Activated CD4-positive, alpha-beta T cell treated with anti-CD3 and anti-CD28 coated beads for 1 hour (primary cell): ENCODE results near the gene CD300H.
"Not testable (repeated sequence)": the region's sequence is repeated elsewhere in the genome, so short reads cannot be mapped to it uniquely, and the experiment has no call there.

Experiments used
- DNase-seq: peaks from one replicate; pipeline ENCODE4 v3.0.0-alpha.2; 2020

The CD300H gene

DNA sequence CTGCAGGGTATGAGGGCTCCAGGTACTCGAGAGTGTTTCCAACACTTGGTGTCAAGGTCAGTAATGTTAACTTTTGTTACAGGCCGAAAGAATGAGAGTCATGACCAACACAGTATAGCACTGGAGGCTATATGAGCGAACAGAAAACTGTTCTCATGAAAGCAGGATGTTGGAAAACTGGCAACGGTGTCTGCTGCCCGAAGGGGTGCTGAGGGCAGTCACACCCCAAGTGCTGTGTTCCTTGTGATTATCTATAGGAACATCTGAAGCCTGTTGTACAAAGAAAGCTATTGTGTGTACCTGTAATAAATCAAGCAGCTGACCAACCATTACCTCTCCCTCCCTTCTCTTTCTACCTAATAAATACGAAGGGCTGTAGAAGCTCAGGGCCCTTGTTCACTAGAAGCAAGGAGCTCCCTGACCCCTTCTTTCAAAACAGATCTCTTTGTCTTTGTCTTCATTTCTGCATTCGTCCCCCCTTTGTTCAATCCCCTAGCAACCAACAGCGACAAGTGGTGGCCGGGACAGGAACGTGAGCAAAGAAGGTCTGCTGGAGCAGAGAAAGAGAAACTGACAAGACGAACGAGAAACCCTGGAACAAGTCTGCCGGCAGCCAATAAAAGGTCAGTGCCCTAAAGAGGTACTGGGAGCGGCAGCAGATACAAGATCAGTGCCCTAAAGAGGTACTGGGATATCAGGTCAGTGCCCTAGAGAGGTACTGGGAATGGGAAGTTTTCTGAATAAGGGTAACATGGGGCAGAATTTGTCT lies 17.2 kb upstream of the CD300H start:
- no peak for DNase-seq

DNA sequence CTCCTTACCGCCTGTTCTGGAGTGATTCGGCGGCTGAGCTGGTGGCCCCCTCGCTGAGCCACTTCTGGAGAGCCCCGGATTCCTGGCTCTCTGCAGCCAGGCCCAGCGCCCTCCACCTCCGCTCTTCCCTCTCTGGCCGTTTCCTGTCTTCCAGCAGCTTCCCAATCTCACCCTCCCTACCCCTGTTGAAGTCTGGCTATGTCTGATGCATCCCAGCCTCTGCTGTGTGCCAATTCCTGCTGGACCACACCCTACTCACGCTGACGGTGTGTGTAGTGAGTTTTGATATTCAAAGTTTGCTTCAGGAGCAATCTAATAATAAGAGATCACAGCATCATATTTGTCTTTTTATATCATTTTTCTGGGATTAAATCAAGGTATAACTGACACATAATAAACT lies 15.3 kb upstream of the CD300H start:
- DNase-seq = no peak

DNA sequence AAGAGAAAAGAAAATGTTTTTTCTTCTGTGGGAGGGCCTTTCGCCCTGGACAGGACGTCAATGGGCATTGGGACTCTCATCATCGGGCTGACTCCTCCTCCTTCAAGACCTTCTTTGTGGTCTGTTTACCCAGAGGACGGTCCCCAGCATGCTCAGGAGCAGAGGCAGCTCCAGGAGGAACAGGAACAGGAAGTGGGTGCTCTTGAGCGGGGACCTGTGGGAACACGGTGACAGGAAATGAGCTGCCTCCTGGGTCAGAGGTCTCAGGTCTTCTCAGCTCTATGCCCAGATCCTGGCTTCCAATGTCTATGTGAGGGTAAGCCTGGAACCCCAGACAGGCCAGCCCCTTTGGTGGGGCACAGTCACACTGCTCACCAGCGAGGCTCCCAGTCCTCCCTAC lies 12.6 kb upstream of the CD300H start:
- no peak for DNase-seq

DNA sequence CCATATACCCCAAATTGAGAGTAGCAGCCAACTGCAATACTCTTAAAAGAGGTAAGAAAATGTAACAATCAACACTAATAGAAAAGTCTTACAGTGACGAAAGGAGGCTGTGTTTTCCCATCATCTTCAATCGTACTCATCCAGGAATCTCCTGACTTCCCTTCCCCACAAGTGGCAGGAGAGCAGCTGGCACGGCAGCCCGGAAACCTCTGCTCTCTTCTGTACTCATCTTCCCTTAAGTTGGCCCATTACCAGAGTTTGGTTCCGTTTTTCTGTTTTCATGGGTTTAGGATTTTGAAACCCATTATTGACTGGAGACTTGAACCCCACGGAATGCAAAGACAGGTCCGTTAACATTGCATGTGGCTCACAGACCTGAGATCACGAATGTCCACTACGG lies 11.7 kb upstream of the CD300H start:
- DNase-seq = no peak

DNA sequence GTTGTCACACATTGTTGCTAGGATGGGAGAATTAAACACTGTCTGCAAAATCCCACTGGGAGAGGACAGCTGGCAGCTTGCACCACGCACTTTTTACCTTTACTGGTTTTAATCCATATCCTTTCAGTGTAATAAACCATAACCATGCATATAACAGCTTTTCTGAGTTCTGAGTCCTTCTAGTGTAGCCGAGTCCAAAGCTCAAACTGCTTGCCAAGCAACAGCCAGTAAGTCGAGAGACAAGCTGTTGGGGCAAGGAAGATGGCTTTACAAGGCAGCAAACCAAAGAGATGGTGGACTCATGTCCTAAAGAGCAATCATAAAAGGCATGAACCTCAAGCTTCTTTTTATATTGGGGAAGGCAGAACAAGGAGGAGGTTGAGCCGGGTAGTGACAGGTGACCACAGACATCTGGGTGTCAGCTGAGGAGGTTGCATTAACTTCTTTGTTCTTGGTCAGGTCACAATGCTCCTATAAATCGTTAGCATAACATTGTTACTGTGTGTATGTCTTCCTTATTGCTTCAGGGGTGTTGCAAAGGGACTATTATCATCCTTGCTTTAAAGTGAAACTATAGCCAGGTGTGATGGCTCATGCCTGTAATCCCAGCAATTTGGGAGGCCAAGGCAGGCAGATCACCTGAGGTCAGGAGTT lies 7.3 kb upstream of the CD300H start:
- no peak for DNase-seq

DNA sequence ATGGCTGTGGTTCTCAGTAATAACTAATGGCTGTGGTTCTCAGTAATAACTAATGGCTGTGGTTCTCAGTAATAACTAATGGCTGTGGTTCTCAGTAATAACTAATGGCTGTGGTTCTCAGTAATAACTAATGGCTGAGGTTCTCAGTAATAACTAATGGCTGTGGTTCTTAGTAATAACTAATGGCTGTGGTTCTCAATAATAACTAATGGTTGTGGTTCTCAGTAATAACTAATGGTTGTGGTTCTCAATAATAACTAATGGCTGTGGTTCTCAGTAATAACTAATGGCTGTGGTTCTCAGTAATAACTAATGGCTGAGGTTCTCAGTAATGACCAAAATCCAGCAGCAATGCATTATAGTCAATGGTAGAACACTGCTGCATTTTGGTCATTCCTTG lies 6.3 kb upstream of the CD300H start:
- not testable (repeated sequence) for DNase-seq

DNA sequence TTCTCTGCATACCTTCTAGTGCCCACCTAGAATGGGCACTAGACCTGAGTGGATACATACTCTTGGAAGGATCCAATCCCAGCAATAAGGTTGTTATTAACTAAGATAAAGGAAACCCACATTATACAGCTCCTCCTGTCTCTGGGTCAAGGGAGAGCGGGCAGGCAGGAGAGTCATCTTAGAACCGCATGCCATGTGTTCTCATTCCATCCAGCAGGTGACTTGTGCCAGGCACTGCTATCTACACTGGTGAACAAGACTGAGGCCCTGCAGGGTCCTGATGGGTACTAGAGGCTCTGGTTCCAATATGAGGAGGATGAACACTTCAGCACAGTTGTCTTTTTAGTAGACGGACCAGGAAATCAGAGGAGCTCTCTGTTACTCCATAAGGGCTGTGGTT lies 5.9 kb upstream of the CD300H start:
- no peak for DNase-seq

DNA sequence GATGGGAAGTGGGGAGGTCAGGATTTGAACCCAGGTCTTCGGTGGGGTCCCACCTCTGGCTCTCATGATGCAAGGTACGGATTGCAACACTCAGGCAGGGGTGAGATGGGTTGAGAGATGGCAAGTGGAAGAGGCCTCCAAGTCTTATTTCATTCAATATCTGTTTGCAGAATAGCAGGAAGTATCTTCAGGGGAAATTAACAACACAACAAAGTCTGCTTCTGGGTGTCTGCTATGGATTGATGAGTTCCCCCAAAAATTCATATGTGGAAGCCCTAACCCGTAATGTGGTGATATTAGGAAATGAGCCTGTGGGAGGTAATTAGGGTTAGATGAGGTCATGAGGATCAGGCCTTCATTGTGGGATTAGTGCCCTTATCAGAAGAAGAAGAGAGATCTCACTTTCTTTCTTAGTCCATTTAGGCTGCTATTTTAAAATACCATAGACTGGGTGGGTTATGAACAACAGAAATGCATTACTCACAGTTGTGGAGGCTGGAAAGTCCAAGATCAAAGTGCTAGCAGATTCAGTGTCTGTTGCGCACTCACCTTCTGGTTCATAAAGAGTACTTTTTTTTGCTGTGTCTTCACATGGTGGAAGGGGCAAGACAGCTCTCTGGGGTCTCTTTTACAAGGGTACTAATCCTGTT lies 4.4 kb upstream of the CD300H start:
- DNase-seq = no peak

DNA sequence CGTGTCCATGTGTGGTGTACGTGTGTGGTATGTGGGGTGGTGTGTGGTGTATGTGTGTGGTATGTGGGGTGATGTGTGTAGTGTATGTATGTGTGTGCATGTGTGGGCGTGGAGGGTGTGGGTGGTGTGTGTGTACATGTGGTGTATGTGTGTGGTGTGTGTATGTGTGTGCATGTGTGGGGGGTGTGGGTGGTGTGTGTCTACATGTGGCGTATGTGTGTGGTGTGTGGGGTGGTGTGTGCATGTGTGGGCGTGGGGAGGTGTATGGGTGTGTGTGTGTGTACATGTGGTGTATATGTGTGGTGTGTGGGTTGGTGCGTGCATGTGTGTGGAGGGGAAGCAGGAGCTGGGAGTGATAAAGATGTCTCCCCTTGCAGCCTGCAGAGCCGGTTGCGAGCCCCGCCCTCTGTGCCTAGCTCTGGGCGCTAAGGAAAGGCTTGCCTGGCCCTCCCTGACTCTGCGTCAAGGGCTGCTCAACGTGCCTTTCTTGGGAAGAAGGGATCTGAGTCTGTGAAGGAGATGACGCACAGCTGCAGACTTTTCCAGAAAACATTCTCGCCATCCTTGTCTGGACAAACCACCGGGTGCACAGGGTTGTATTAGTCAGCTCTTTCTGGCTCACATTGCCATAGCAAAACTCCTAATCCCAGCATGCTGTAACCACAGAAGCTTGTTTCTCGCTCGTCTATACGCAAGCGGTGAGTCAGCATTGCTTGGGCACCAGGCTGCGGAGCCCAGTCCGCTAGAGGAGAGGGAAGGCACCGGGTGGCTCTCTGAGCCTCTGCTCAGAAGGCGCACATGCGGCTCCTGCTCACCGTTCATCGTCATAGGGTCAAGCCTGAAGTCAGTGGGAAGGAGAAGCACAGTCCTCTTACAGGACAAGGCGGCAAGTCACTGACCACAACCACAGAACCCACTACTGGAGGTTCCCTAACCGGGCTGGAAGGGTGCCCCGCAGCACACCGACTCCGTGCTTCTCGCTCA lies 2.0 kb upstream of the CD300H start:
- no peak for DNase-seq

DNA sequence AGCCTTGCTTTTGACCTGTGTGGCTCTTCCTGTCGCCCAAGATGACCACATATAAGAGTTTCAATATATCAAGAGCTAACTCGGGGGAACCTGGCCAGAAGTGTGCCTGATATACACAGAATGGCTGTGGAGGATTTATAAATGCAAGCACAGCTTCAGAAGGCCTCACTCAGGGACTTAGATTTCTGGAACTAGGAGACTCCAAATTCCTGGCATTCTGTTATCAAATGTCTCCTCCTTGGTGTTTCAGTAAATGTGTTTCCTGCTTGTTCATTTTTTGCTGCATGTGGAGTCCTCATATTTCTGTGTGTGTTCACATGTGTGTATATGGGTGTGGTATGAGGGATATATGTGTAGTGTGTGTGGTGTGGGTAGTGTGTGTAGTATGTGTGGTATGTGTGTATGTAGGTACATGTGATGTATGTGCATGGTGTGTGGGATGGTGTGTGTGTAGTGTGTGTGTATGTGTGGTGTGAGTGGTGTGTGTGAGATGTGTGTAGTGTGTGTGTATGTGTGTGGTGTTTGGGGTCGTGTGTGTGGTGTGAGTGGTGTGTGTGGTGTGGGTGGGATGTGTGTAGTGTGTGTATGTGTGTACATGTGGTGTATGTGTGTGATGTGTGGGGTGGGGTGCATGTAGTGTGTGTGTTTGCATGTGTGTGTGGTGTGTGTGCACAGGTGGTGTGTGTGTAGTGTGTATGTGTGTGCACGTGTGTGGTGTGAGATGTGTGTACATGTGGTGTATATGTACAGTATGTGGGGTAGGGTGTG lies 981 bp upstream of the CD300H start:
- DNase-seq = no peak

DNA sequence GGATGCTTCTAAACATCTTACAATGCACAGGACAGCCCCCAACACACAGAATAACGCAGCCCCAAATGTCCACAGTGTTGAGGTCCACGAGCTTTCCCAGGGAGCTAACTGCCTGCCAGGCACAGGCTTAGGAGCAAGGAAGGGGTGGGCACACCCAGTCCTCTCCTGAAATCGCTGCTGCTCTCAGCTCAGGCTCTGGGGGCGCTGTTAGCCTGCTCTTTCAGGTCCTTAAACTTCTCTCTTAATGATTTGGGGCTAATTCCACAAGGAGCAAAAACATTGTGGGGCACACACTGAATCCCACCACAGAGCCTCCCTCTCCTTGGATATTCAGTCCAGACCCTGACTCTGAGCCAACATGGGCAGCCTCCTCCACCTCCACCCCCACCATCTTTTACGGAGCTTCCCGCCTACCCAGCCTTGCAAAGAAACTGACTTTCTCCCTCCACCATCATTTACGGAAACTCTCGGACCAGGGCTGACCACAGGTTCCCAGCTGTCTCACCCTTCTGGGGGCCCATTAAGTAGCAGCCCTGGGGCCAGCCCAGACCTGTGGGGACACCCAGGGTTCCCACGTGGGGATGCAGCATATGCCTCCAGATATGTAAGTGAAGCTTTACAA lies 1.1 kb downstream of the CD300H start:
- DNase-seq = no peak

DNA sequence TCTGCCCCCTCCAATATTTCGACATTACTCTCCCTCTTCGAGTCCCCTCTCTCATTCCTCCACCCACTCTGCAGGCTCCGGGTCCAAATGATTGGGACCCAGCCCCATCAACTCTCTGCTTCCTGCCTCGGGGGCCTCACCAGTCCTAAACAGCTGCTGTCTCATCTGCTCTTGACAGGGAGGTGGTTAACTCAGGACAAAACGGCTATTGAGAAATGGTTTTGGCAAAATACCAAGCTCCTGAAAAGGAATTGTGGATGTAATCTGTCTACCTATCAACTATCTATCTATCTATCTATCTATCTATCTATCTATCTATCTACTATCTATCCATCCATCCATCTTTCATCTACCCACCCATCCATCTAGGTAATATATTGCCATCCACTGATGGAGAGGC lies 2.2 kb downstream of the CD300H start:
- no peak for DNase-seq

DNA sequence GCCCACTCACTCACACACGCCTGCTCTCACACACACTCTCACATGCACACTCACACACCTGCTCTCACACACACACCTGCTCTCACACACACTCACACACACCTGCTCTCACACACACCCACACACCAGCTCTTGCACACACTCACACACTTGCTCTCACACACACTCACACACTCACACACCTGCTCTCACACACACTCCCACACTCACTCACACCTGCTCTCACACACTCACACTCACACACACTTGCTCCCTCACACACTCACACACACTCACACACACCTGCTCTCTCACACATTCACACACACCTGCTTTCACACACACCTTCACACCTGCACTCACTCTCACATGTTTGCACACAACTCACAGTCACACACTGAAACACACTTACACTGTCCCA lies 4.0 kb downstream of the CD300H start:
- no peak for DNase-seq

DNA sequence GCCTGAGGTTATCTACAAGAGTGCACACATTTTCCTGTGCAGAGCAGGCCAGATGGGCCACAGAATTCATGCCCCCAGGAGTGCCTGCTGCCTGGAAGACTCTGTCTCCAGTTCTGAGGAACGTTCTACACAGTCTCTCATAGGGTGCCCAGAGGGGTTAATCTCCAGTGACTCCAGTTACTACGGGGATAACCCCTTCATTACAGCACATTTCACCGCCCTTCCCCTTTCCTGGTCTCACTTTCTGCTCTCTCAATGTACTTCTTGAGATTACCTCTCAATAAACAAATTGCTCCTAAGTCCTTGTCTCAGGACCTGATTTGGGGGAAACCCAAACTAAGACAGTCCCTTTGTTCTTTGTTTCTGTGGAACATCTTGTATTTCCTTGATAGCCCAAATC lies 5.7 kb downstream of the CD300H start:
- DNase-seq = no peak

DNA sequence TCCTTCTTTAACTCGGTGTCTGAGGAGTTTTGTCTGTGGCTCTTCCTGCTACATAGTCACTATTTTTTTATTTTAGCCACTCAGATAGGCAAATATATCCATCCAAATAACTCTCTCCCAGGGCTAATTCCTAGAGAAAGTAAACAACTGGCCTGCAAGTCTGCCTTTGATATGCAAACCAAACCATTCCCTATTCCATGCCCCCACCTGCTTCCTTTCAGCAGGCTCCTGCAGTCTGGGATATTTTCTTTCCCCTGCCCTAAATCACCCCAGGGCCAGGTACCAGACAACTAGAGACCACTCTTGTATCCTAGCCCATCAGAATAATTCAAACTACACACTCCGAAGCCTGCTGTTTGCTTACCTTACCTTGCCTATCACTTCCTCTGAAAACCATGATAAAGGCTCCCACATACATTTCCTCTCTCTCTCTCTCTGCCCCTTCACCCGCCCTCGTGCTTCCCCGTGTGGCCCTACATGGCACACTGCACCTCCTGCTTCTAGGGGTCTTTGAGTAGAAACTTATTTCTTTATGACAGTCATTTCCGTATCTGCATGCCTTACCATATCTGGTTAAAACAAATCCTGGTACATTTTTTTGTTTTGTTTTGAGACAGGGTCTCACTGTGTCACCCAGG lies 8.3 kb downstream of the CD300H start:
- DNase-seq = no peak

DNA sequence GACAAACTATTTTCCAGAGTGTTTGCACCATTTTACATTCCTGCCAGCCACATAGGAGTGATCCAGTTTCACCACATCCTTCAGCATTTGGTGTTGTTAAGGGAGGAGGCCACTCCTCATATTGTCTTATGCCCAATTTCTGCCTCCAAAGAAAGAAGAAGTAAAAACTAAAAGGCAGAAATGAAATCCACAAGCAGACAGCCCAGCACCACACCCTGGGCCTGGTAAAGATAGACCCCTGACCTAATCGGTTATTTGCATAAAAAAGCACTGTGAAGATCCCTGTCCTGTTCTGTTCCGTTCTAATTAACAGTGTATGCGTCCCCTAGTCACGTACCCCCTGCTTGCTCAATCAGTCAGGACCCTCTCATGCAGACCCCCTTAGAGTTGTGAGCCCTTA lies 8.9 kb downstream of the CD300H start:
- not testable (repeated sequence) for DNase-seq

DNA sequence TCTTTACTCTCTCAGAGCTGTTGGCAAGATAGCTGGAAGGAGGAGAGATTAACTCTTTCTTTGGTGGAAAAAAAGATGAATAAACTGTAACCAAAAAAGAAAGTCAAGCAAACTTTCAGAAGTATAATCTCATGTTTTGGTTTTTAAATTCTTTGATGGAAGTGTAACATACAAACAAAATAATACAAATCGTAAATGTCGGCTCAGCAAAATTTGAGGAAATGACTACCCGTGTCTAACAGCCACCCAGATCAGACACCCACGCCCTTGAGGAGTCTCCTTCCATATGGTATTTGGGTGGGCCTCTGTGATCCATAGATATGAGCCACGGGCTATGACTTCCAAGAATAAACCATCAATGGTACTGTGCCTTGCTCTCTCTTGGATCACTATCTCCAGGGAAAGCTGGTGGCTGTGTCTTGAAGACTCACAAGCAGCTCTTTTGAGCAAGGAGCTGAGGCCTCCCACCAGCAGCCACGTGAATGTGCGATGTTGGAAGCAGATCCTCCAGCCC lies 11.8 kb downstream of the CD300H start:
- no peak for DNase-seq

DNA sequence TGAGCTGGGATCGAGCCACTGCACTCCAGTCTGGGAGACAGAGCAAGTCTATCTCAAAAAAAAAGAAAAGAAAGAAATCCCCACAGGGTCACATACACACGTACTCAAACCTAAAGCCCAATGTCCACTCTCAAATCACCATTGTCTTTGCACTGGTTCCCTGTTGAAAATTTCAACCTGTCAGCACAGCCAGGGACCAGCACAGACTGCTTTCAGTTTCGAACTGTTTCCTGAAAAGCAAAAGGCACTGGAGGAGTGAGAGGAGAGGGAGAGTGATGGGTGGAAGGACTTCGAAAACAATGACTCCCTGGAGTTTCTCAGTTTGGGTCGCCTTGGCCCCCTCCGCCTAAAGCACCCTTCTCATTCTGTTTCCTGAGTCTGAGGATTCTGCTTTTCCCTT lies 12.4 kb downstream of the CD300H start:
- DNase-seq = no peak

DNA sequence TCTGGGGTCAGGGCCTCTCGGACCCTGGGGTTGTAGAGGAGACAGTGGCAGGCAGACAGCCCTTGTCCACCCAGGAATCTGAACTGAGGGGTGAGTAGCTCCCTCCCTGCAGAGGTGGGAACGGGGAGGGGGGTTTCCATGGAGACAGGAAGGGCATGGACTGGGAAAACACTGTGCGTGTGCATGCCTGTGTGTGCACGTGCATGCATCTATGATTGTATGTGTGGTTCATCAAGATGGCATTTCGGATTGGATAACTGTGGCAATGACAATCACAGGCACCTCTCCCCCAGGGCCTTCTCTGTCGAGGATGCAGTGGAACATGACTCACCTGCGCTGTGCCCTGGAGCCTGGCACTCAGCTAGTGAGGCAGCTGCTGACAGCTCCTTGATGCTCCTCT lies 15.3 kb downstream of the CD300H start:
- DNase-seq = no peak

DNA sequence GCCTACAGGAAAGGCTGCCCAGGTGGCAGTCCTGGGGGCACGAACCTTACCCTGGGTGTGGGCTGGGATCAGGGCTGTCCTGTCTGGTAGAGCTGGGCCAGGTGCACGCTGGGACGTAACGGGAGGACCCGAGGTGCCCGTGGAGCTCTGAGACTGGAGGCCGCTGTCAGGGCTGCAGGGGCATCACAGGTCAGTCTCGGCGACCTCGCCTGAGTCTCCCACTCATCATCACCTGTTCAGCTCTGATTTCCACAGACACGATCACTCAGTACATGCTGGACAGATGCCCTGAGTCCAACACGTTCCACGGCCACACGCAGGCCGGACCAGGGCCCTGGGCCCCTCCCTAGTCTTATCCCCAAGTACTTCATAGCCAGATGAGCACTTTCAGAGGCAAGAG lies 16.7 kb downstream of the CD300H start:
- DNase-seq = no peak

DNA sequence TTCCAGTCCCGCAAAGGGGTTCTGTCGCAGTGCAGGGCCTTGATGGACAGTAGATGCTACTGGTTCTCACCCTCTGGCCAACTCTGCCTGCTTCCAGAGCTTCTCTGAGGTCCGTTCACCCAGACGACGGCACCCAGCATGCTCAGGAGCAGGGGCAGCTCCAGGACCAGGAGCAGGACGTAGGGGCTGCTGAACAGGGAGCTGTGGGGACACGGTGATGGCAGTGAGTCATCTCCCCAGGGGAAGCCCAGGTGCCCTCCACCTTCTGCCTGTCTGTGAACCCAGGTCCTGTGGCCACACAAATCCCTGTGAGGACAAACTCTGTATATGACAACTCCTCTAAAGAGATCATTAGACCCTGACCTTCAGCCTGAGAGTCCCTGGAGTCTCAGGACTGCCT lies 18.0 kb downstream of the CD300H start:
- DNase-seq = no peak
